ENCODE results near the gene MEMO1. TPM values are rescaled to one million over a fixed set of nuclear protein-coding genes. Genes with fewer than 3 reads are reported as not detected.

MEMO1 gene
- total RNA-seq, 1 experiment from 2014 or later, result 44.7 TPM

- no peak for TF ChIP-seq ZBTB33 (IDR thresholded peaks at IDR 0.05; ENCODE audit: extremely low read depth, insufficient replicate concordance, low read length)
- TF ChIP-seq YY1 (IDR thresholded peaks at IDR 0.05; ENCODE audit: extremely low read depth, insufficient replicate concordance, low read depth, low read length), result no peak
These were observed 187.2 kb downstream of the MEMO1 start (continued) for GRCh38 chr2:31823558-31823957.

GRCh38 chr2:31822587-31822986 lies 188.2 kb downstream of the MEMO1 start:
- ChIA-PET RAD21 (ENCODE audit: low non-redundant PET in 1 of 2, low total read pairs in 2 of 2, uncharacterized antibody in 2 of 2, unreplicated experiment in 2 of 2) (interaction anchor here in 1 of 2 experiments (0.6 kb wide), 1 partner anchor 135 kb away, joined by 5 read pairs; no protein-coding TSS in a partner anchor), POLR2A (no interaction called here), CTCF (no interaction called here)
- no peak overlapping the region for H3K27ac ChIP-seq (ENCODE audit: low read depth, low read length)
- no peaks in the 10 kb centered on the region; a peak in 1 of 4 replicates for H3K9me3 ChIP-seq (ENCODE audit: control insufficient read depth in 1 of 2, insufficient read depth in 1 of 2, low read depth in 1 of 2, low read length in 2 of 2)
- no peak overlapping the region for H3K4me3 ChIP-seq (replicated peaks in 1 of 2; ENCODE audit: low read depth in 1 of 2, low read length in 2 of 2)
- H3K9me2 ChIP-seq (ENCODE audit: insufficient read depth), result no peaks in the 10 kb centered on the region
- no peak overlapping the region for H3K4me2 ChIP-seq (ENCODE audit: low read length)
- no peaks in the 10 kb centered on the region for H3K4me1 ChIP-seq (ENCODE audit: control insufficient read depth in 1 of 2, insufficient read depth in 2 of 2, low read length in 2 of 2)
- no TSS peak for BruUV-seq (replicated peaks)
- intact Hi-C loops (cut with micrococcal nuclease), result no loop called here
- no peaks in the 10 kb centered on the region for H4K20me1 ChIP-seq (ENCODE audit: insufficient read depth)
- no peak overlapping the region for H2AFZ ChIP-seq (ENCODE audit: low read depth, low read length, poor library complexity, severe bottlenecking)
- no peaks in the 10 kb centered on the region for H3K79me2 ChIP-seq (ENCODE audit: insufficient read depth, low read length)
- H3K36me3 ChIP-seq (ENCODE audit: control insufficient read depth in 1 of 2, insufficient read depth in 2 of 2, low read length in 2 of 2), result no peaks in the 10 kb centered on the region
- H3K27me3 ChIP-seq (ENCODE audit: insufficient read depth, low read length), result 0 out of 2 replicates have a peak, but pooled peaks cover under 1% of the 10 kb centered on the region
- no peak overlapping the region for H3K9ac ChIP-seq (ENCODE audit: low read length)
- no peak for ATAC-seq
- no peak for DNase-seq (ENCODE audit: low read depth, low spot score)
- TF ChIP-seq MAX (IDR thresholded peaks at IDR 0.05) (no peak), FOSL1 (IDR thresholded peaks at IDR 0.05; ENCODE audit: low read depth) (no peak), EZH2 (IDR thresholded peaks at IDR 0.05) (no peak), ZBTB33 (IDR thresholded peaks at IDR 0.05; ENCODE audit: extremely low read depth, insufficient replicate concordance, low read length) (no peak), EZH2phosphoT487 (IDR thresholded peaks at IDR 0.05; ENCODE audit: borderline replicate concordance) (no peak), POLR2AphosphoS5 (IDR thresholded peaks at IDR 0.05; ENCODE audit: low read depth, low read length) (no peak), REST (IDR thresholded peaks at IDR 0.05; ENCODE audit: low read depth) (no peak), CBX3 (IDR thresholded peaks at IDR 0.05; ENCODE audit: low read depth) (no peak), TCF7L2 (IDR thresholded peaks at IDR 0.05; ENCODE audit: borderline replicate concordance, extremely low read depth, insufficient read depth, insufficient read length) (no peak), ZFX (IDR thresholded peaks at IDR 0.05) (no peak), SIN3A (IDR thresholded peaks at IDR 0.05; ENCODE audit: low read depth) (no peak), CEBPB (IDR thresholded peaks at IDR 0.05; ENCODE audit: low read depth) (no peak), RAD21 (IDR thresholded peaks at IDR 0.05; ENCODE audit: low read depth) (no peak), YY1 (IDR thresholded peaks at IDR 0.05; ENCODE audit: extremely low read depth, insufficient replicate concordance, low read depth, low read length) (no peak), SP1 (IDR thresholded peaks at IDR 0.05; ENCODE audit: low read depth) (no peak)

All from HCT116 (cell line).